B cell (primary cell): ENCODE measurements around the gene KRTAP10-12. TPM values are rescaled to one million over a fixed set of nuclear protein-coding genes. Genes with fewer than 3 reads are reported as not detected.

Experiments used
- ATAC-seq: fragments of 200-7000 bp; cut with Tn5 transposase; one replicate; pipeline ENCODE4 v1.10.0; 2021; ENCODE audit warnings: low read depth, mild to moderate bottlenecking, moderate number of reproducible peaks, moderate library complexity
- CTCF ChIA-PET: fragments of 350-600 bp; sonication (Branson Sonifier 250); formaldehyde crosslinking; loops from one replicate; lab custom pipeline; 2021; ENCODE audit warnings: antibody characterized with exemption, inconsistent platforms; lab: Charles Lee
- POLR2A ChIA-PET: fragments of 350-600 bp; sonication (Branson Sonifier 250); formaldehyde crosslinking; loops from one replicate; lab custom pipeline; 2021; ENCODE audit warnings: antibody characterized with exemption; lab: Charles Lee
- DNase-seq: peaks from one replicate; pipeline ENCODE4 v3.0.0; 2013
- H2AFZ ChIP-seq: 2 replicates; pipeline ENCODE4 v1.6.1; 2012; ENCODE audit warnings: mild to moderate bottlenecking, low read depth, low read length; ENCODE audit not compliant: insufficient read depth, poor library complexity, severe bottlenecking
- H3K27ac ChIP-seq, 2 donors: 1 replicate in 1 of 2; 2 replicates in 1 of 2; pipeline ENCODE4 v1.5.1; 2012 to 2013; ENCODE audit warnings: low read length in 2 of 2, mild to moderate bottlenecking in 2 of 2, moderate library complexity in 1 of 2
- H3K27me3 ChIP-seq, 4 experiments: fragments of 200-600 bp in 1 of 4; sonication (generic) in 1 of 4; replicated peaks in 1 of 4; 1 replicate in 2 of 4; 2 replicates in 2 of 4; pipeline versions ENCODE4 v1.6.1 to v1.7.0; 2013 to 2016; ENCODE audit warnings: low read length in 3 of 4, mild to moderate bottlenecking in 2 of 4, mixed read lengths in 1 of 4, moderate library complexity in 1 of 4; ENCODE audit not compliant: insufficient read depth in 4 of 4, control insufficient read depth in 3 of 4; ENCODE audit errors: control extremely low read depth in 1 of 4
- H3K36me3 ChIP-seq, 2 experiments: replicated peaks in 1 of 2; 1 replicate in 1 of 2; 2 replicates in 1 of 2; pipeline versions ENCODE4 v1.6.1 to v1.7.1; 2013; ENCODE audit warnings: low read length in 1 of 2; ENCODE audit not compliant: insufficient read depth in 2 of 2, control insufficient read depth in 1 of 2; ENCODE audit errors: control extremely low read depth in 1 of 2, extremely low read depth in 1 of 2
- H3K4me1 ChIP-seq, 2 donors: fragments of 200-600 bp in 1 of 2; sonication (generic) in 1 of 2; 1 replicate in 1 of 2; 2 replicates in 1 of 2; pipeline versions ENCODE4 v1.5.1 to v1.6.1; 2013 to 2017; ENCODE audit warnings: low read length in 2 of 2; ENCODE audit not compliant: control insufficient read depth in 2 of 2, insufficient read depth in 2 of 2
- H3K4me2 ChIP-seq: replicated peaks from 2 replicates; pipeline ENCODE3; 2012; ENCODE audit warnings: mild to moderate bottlenecking, low read depth, low read length; ENCODE audit not compliant: poor library complexity, severe bottlenecking
- H3K4me3 ChIP-seq, 5 experiments: fragments of 200-600 bp in 1 of 5; sonication (generic) in 1 of 5; 1 replicate in 3 of 5; 2 replicates in 2 of 5; pipeline versions ENCODE4 v1.5.1 to v1.7.0; 2011 to 2016; ENCODE audit warnings: low read length in 4 of 5, mild to moderate bottlenecking in 4 of 5, low read depth in 2 of 5, control low read depth in 1 of 5, moderate library complexity in 1 of 5; ENCODE audit not compliant: insufficient read depth in 1 of 5; ENCODE audit errors: control extremely low read depth in 1 of 5, extremely low read depth in 1 of 5
- H3K79me2 ChIP-seq: fragments of 200-600 bp; sonication (generic); one replicate; pipeline ENCODE4 v1.6.0; 2016; ENCODE audit warnings: low read length; ENCODE audit not compliant: control insufficient read depth, insufficient read depth
- H3K9ac ChIP-seq: fragments of 200-600 bp; sonication (generic); 2 replicates; pipeline ENCODE4 v1.6.1; 2017; ENCODE audit warnings: mild to moderate bottlenecking, low read length, moderate library complexity
- H3K9me3 ChIP-seq, 3 donors: one replicate each; pipeline versions ENCODE4 v1.6.1 to v1.7.1; 2013; ENCODE audit warnings: low read length in 2 of 3; ENCODE audit not compliant: control insufficient read depth in 2 of 3, insufficient read depth in 1 of 3; ENCODE audit errors: control extremely low read depth in 1 of 3
- H4K20me1 ChIP-seq: 2 replicates; pipeline ENCODE4 v1.6.0; 2012; ENCODE audit warnings: mild to moderate bottlenecking, low read length; ENCODE audit not compliant: insufficient read depth, control insufficient read depth, poor library complexity, severe bottlenecking
- H3K27ac Mint-ChIP-seq: one replicate; pipeline ENCODE4 v1.8.0; 2021; ENCODE audit warnings: mixed read lengths
- H3K27me3 Mint-ChIP-seq: one replicate; pipeline ENCODE4 v1.8.0; 2021; ENCODE audit warnings: mixed read lengths
- H3K4me1 Mint-ChIP-seq: one replicate; pipeline ENCODE4 v1.8.0; 2021; ENCODE audit warnings: mixed read lengths
- H3K4me3 Mint-ChIP-seq: one replicate; pipeline ENCODE4 v1.8.0; 2021; ENCODE audit warnings: mixed read lengths
- H3K9me3 Mint-ChIP-seq: one replicate; pipeline ENCODE4 v1.8.0; 2022; ENCODE audit warnings: mixed read lengths; ENCODE audit not compliant: insufficient read depth
- EZH2 ChIP-seq: IDR thresholded peaks from 2 replicates; pipeline ENCODE4 v1.6.1; 2012; ENCODE audit warnings: borderline replicate concordance, low read depth, mild to moderate bottlenecking, moderate library complexity, low read length; ENCODE audit not compliant: insufficient read depth, poor library complexity, severe bottlenecking
- WGBS: methylation state at CpG from one replicate; pipeline ENCODE4 v1.1.5; 2013; ENCODE audit warnings: missing lambda C conversion rate; ENCODE audit not compliant: insufficient coverage; 5-methylcytosine and 5-hydroxymethylcytosine counted together
- intact Hi-C: fragments of 100-400 bp; cut with micrococcal nuclease; formaldehyde crosslinking; loops from one replicate; pipeline ENCODE4 v1.10.0; 2022
- polyA plus RNA-seq: library from polyadenylated mRNA; depleted of rRNA; stranded (reverse); fragments of >200 nt; gene quantifications from 2 replicates; pipeline ENCODE4 v1.2.3, GENCODE V29; 2012
- total RNA-seq, 2 donors: library from RNA; stranded (reverse); fragments of 120-200 nt in 1 of 2; gene quantifications; 1 replicate in 1 of 2; 2 replicates in 1 of 2; pipeline versions ENCODE4 v1.2.3 to v1.2.4, GENCODE V29; 2013 to 2022
- TF ChIP-seq, protein P1 (sequence below): fragments of 200-600 bp; IDR thresholded peaks from one replicate; pipeline ENCODE4 v1.8.0; 2022; ENCODE audit warnings: antibody characterized with exemption, mild to moderate bottlenecking

KRTAP10-12 gene
- total and polyA plus RNA-seq, 2 donors (not counting 1 experiment from before 2014, with no cell fraction given), result not detected

DNA sequence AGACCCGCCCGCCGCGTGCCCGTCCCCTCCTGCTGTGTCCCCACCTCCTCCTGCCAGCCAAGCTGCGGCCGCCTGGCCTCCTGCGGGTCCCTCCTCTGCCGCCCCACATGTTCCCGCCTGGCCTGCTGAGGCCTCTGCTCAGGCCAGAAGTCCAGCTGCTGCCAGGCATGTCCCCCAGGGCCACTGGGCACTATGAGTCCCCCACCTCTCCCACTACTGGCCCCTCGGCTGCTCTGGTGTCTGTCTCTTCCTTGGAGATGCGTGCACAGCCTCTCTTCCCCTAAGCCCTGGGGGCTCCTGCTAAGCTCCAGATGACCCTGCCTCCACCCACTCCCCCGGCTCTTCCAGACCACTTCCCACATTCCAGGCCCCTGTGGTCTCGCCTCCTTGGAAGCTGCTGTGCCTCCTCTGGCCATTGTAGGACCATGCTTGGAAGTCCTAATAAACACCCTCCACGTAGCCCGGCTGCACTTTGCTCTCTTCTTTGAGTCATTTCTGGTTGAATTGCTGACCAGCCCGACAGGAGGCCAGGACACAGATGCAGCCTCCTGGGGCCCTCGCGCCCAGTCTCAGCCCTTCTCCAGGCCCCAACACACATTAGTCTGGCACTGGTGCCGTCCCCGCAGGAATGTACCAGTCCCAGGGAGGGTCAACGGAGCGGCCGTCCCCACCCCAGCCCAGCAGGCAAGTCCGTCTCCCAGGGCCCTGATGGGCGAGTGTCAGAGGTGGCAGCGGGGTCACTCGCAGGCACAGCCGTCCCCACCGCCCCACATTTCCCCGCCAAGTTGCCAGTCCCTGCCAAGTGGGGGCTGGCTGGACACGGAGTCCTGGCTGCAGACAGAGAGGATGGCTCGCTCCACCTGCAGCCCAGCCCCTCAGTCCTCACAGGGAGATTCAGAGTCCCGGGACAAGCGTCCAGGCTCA lies 1.1 kb downstream of the KRTAP10-12 start:
- Mint-ChIP-seq H3K4me3 (no peak overlapping the region), H3K9me3 (peaks cover 4% of the 10 kb centered on the region), H3K4me1 (no peaks in the 10 kb centered on the region), H3K27me3 (peaks cover 59% of the 10 kb centered on the region), H3K27ac (no peak overlapping the region)
- H4K20me1 ChIP-seq, result no peaks in the 10 kb centered on the region
- no peak overlapping the region for H3K27ac ChIP-seq
- H3K4me3 ChIP-seq, result no peak overlapping the region
- H3K9me3 ChIP-seq, result peaks cover 1 to 10% (median 6%) of the 10 kb centered on the region in 3 donors
- intact Hi-C loops, result no loop called here
- H3K79me2 ChIP-seq, result no peaks in the 10 kb centered on the region
- peaks cover 0 to 39% (median 10%) of the 10 kb centered on the region in 4 experiments for H3K27me3 ChIP-seq
- H3K4me2 ChIP-seq, result no peak overlapping the region
- no peaks in the 10 kb centered on the region for H3K36me3 ChIP-seq
- H3K4me1 ChIP-seq, result no peaks in the 10 kb centered on the region
- ATAC-seq (no peak), DNase-seq (no peak)
- no peak overlapping the region for H3K9ac ChIP-seq
- POLR2A ChIA-PET, result no interaction called here
- CTCF ChIA-PET, result no interaction called here
- H2AFZ ChIP-seq, result no peak overlapping the region
- TF ChIP-seq, protein P1, sequence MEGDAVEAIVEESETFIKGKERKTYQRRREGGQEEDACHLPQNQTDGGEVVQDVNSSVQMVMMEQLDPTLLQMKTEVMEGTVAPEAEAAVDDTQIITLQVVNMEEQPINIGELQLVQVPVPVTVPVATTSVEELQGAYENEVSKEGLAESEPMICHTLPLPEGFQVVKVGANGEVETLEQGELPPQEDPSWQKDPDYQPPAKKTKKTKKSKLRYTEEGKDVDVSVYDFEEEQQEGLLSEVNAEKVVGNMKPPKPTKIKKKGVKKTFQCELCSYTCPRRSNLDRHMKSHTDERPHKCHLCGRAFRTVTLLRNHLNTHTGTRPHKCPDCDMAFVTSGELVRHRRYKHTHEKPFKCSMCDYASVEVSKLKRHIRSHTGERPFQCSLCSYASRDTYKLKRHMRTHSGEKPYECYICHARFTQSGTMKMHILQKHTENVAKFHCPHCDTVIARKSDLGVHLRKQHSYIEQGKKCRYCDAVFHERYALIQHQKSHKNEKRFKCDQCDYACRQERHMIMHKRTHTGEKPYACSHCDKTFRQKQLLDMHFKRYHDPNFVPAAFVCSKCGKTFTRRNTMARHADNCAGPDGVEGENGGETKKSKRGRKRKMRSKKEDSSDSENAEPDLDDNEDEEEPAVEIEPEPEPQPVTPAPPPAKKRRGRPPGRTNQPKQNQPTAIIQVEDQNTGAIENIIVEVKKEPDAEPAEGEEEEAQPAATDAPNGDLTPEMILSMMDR, result no peak
- no peak for TF ChIP-seq EZH2
- WGBS, result 42% methylated on average over 33 of the region's 35 CpGs

DNA sequence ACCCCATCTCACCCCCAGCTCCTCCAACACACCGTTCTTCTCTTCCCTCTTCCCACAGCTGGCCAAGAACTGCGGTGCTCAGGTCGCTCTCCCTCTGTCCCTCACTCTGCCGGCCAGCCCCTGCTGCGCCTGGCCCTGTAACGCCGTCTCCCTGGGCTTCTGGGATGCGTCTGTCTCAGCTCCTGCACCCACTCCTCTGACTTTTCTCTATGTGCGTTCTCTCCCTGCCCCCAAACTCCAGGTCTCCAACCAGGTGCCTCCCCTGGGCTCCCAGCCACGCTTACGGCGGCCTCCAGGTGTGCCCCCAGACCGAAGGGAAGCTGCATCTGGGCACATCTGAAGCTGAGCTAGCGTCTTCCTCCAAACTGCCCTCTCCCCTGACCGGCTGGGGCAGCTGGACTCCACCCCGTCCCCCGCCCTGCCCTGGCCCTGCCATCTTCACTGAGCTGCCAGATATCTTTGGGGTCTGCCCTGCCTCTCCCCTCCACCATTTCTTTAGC lies 2.6 kb downstream of the KRTAP10-12 start:
- ChIA-PET CTCF (no interaction called here), POLR2A (no interaction called here)
- H3K9me3 ChIP-seq, result peaks cover 0 to 23% (median 0%) of the 10 kb centered on the region in 3 donors
- no peak overlapping the region for H3K4me2 ChIP-seq
- Mint-ChIP-seq H3K4me3 (no peak overlapping the region), H3K27ac (no peak overlapping the region), H3K4me1 (no peaks in the 10 kb centered on the region), H3K27me3 (peaks cover 58% of the 10 kb centered on the region), H3K9me3 (no peaks in the 10 kb centered on the region)
- no peak overlapping the region for H3K27ac ChIP-seq
- H4K20me1 ChIP-seq, result no peaks in the 10 kb centered on the region
- H3K36me3 ChIP-seq, result no peaks in the 10 kb centered on the region
- no peaks in the 10 kb centered on the region for H3K4me1 ChIP-seq
- H3K4me3 ChIP-seq, result no peak overlapping the region
- no peak for ATAC-seq
- no peak for DNase-seq
- TF ChIP-seq, protein P1, result no peak
- TF ChIP-seq EZH2, result no peak
- no peak overlapping the region for H3K9ac ChIP-seq
- WGBS, result 54% methylated on average over 17 of the region's 17 CpGs
- intact Hi-C loops, result no loop called here
- H3K79me2 ChIP-seq, result no peaks in the 10 kb centered on the region
- no peak overlapping the region for H2AFZ ChIP-seq
- H3K27me3 ChIP-seq, result peaks cover 0 to 54% (median 17%) of the 10 kb centered on the region in 4 experiments
